IMR-90 (cell line): ENCODE data around the gene PACSIN3. TPM values are rescaled to one million over a fixed set of nuclear protein-coding genes. Genes with fewer than 3 reads are reported as not detected.

Experiments
- ATAC-seq: fragments of 200-7000 bp; cut with Tn5 transposase; 2 replicates; pipeline ENCODE4 v1.9.1; 2020; ENCODE audit warnings: low read depth, mild to moderate bottlenecking, moderate library complexity
- BruUV-seq: library from RNA; stranded (reverse); fragments of 400-500 nt; replicated peaks from 2 replicates; lab custom pipeline; 2021; lab: Mats Ljungman, UMichigan
- CTCF ChIA-PET: fragments of 300-600 bp; formaldehyde crosslinking; extraction: SDS; loops from one replicate; lab custom pipeline; 2021; ENCODE audit warnings: antibody characterized with exemption; lab: Yijun Ruan, JAX
- POLR2A ChIA-PET: fragments of 300-600 bp; sonication (Branson Sonifier 250); formaldehyde crosslinking; loops from one replicate; lab custom pipeline; 2022; ENCODE audit warnings: antibody characterized with exemption; ENCODE audit not compliant: unreplicated experiment; lab: Charles Lee
- DNase-seq: peaks from one replicate; pipeline ENCODE4 v3.0.0; 2013
- H2AFZ ChIP-seq: replicated peaks from 2 replicates; pipeline ENCODE3; 2013; ENCODE audit warnings: low read length, mild to moderate bottlenecking; ENCODE audit not compliant: poor library complexity
- H2AK5ac ChIP-seq: 2 replicates; pipeline ENCODE4 v1.6.1; 2013; ENCODE audit warnings: low read depth, low read length, inconsistent platforms
- H2AK9ac ChIP-seq: replicated peaks from 2 replicates; pipeline ENCODE3; 2013; ENCODE audit warnings: mild to moderate bottlenecking, low read depth, low read length, moderate library complexity; ENCODE audit not compliant: poor library complexity
- H2BK120ac ChIP-seq: 2 replicates; pipeline ENCODE4 v1.6.1; 2013; ENCODE audit warnings: low read depth, low read length, inconsistent platforms
- H2BK15ac ChIP-seq: 3 replicates; pipeline ENCODE4 v1.6.1; 2013; ENCODE audit warnings: low read depth, low read length, inconsistent platforms
- H2BK20ac ChIP-seq: 2 replicates; pipeline ENCODE4 v1.6.1; 2013; ENCODE audit warnings: low read depth, mild to moderate bottlenecking, inconsistent platforms, low read length, moderate library complexity
- H2BK5ac ChIP-seq: 2 replicates; pipeline ENCODE4 v1.6.1; 2013; ENCODE audit warnings: mild to moderate bottlenecking, low read depth, low read length, inconsistent platforms; ENCODE audit not compliant: poor library complexity, severe bottlenecking
- H3K14ac ChIP-seq: replicated peaks from 2 replicates; pipeline ENCODE4 v1.6.1; 2013; ENCODE audit warnings: low read depth, low read length, inconsistent platforms
- H3K18ac ChIP-seq: 2 replicates; pipeline ENCODE4 v1.6.1; 2013; ENCODE audit warnings: low read depth, low read length, control low read depth
- H3K23ac ChIP-seq: 2 replicates; pipeline ENCODE4 v1.6.1; 2013; ENCODE audit warnings: low read depth, low read length, inconsistent platforms
- H3K27ac ChIP-seq: 2 replicates; pipeline ENCODE4 v1.5.1; 2013; ENCODE audit warnings: mild to moderate bottlenecking, control low read depth, low read length; ENCODE audit not compliant: insufficient read depth
- H3K27me3 ChIP-seq: 2 replicates; pipeline ENCODE4 v1.6.1; 2013; ENCODE audit warnings: low read length; ENCODE audit not compliant: control insufficient read depth, insufficient read depth
- H3K36me3 ChIP-seq: 2 replicates; pipeline ENCODE4 v1.6.1; 2013; ENCODE audit warnings: low read length, mixed read lengths; ENCODE audit not compliant: control insufficient read depth, insufficient read depth
- H3K4ac ChIP-seq: 2 replicates; pipeline ENCODE4 v1.6.1; 2013; ENCODE audit warnings: low read depth, low read length, inconsistent platforms
- H3K4me1 ChIP-seq: 2 replicates; pipeline ENCODE4 v1.6.1; 2013; ENCODE audit warnings: low read length, mixed read lengths; ENCODE audit not compliant: control insufficient read depth, insufficient read depth
- H3K4me2 ChIP-seq: 2 replicates; pipeline ENCODE4 v1.6.1; 2013; ENCODE audit warnings: low read depth, mild to moderate bottlenecking, control low read depth, low read length, moderate library complexity
- H3K4me3 ChIP-seq: 2 replicates; pipeline ENCODE4 v1.5.1; 2013; ENCODE audit warnings: low read depth, mild to moderate bottlenecking, control low read depth, low read length, moderate library complexity; ENCODE audit not compliant: insufficient read depth
- H3K56ac ChIP-seq: 2 replicates; pipeline ENCODE4 v1.6.1; 2013; ENCODE audit warnings: low read length, inconsistent platforms; ENCODE audit not compliant: insufficient read depth; ENCODE audit errors: extremely low read depth
- H3K79me1 ChIP-seq, 2 experiments: 2 replicates each; pipeline ENCODE4 v1.6.1; 2013; ENCODE audit warnings: low read length in 2 of 2, inconsistent platforms in 1 of 2, low read depth in 1 of 2
- H3K9ac ChIP-seq: 2 replicates; pipeline ENCODE4 v1.6.1; 2013; ENCODE audit warnings: low read depth, low read length, control low read depth
- H3K9me1 ChIP-seq: 2 replicates; pipeline ENCODE4 v1.6.1; 2013; ENCODE audit warnings: low read length, inconsistent platforms; ENCODE audit not compliant: insufficient read depth
- H3K9me3 ChIP-seq: 2 replicates; pipeline ENCODE4 v1.6.1; 2013; ENCODE audit warnings: low read length; ENCODE audit not compliant: control insufficient read depth, insufficient read depth
- H4K20me1 ChIP-seq: 2 replicates; pipeline ENCODE4 v1.6.1; 2013; ENCODE audit warnings: low read length, inconsistent platforms; ENCODE audit not compliant: insufficient read depth
- H4K5ac ChIP-seq: 2 replicates; pipeline ENCODE4 v1.6.1; 2013; ENCODE audit warnings: mild to moderate bottlenecking, low read depth, low read length, control low read depth
- H4K8ac ChIP-seq, 2 experiments: 2 replicates each; pipeline ENCODE4 v1.6.1; 2013; ENCODE audit warnings: low read depth in 2 of 2, low read length in 2 of 2, control low read depth in 1 of 2, inconsistent platforms in 1 of 2
- H4K91ac ChIP-seq: 2 replicates; pipeline ENCODE4 v1.6.1; 2013; ENCODE audit warnings: low read depth, low read length, inconsistent platforms; ENCODE audit not compliant: insufficient read depth
- BHLHE40 ChIP-seq: fragments of 150-350 bp; IDR thresholded peaks from 2 replicates; pipeline ENCODE4 v1.6.1; 2016; ENCODE audit warnings: mild to moderate bottlenecking, low read depth, low read length
- CEBPB ChIP-seq: IDR thresholded peaks from 2 replicates; pipeline ENCODE4 v1.6.1; 2012; ENCODE audit warnings: low read depth, low read length, improper control_type of control experiment
- CHD1 ChIP-seq: IDR thresholded peaks from 2 replicates; pipeline ENCODE4 v1.6.1; 2012; ENCODE audit warnings: low read depth, low read length, improper control_type of control experiment
- FOS ChIP-seq: fragments of 150-350 bp; IDR thresholded peaks from 2 replicates; pipeline ENCODE4 v1.6.1; 2016; ENCODE audit warnings: low read depth, low read length
- MAFK ChIP-seq: IDR thresholded peaks from 2 replicates; pipeline ENCODE4 v1.6.1; 2012; ENCODE audit warnings: low read depth, low read length, improper control_type of control experiment
- MAZ ChIP-seq: IDR thresholded peaks from 2 replicates; pipeline ENCODE4 v1.6.1; 2012; ENCODE audit warnings: low read depth, mild to moderate bottlenecking, low read length, improper control_type of control experiment, moderate library complexity, borderline replicate concordance
- NFE2L2 ChIP-seq: fragments of 150-350 bp; IDR thresholded peaks from 2 replicates; pipeline ENCODE4 v1.6.1; 2016; ENCODE audit warnings: low read depth, mild to moderate bottlenecking, low read length
- POLR2A ChIP-seq: IDR thresholded peaks from 2 replicates; pipeline ENCODE4 v1.6.1; 2012; ENCODE audit warnings: mild to moderate bottlenecking, low read depth, low read length
- RAD21 ChIP-seq: IDR thresholded peaks from 2 replicates; pipeline ENCODE4 v1.6.1; 2012; ENCODE audit warnings: low read length, improper control_type of control experiment
- RCOR1 ChIP-seq: IDR thresholded peaks from 2 replicates; pipeline ENCODE4 v1.6.1; 2012; ENCODE audit warnings: mild to moderate bottlenecking, low read length, improper control_type of control experiment; ENCODE audit not compliant: insufficient replicate concordance
- RFX5 ChIP-seq: IDR thresholded peaks from 2 replicates; pipeline ENCODE4 v1.8.0; 2012; ENCODE audit warnings: low read depth, mild to moderate bottlenecking, low read length, moderate library complexity
- WGBS, 2 experiments: methylation state at CpG; one replicate each; pipeline versions ENCODE4 v1.1.5 to v1.1.7; 2013; ENCODE audit warnings: missing lambda C conversion rate in 2 of 2; ENCODE audit not compliant: insufficient read length in 1 of 2; ENCODE audit errors: extremely low coverage in 2 of 2; 5-methylcytosine and 5-hydroxymethylcytosine counted together
- dilution Hi-C: fragments of 300-500 bp; cut with HindIII; formaldehyde crosslinking; loops from one replicate; pipeline ENCODE4 v1.14.3; 2018; ENCODE audit warnings: low sequenced_read_pairs; ENCODE audit not compliant: unreplicated experiment
- in situ Hi-C: fragments of 300-500 bp; cut with MboI; formaldehyde crosslinking; loops from 3 replicates; pipeline ENCODE4 v1.14.3; 2019; ENCODE audit warnings: low sequenced_read_pairs, inconsistent platforms, mixed read lengths
- intact Hi-C: fragments of 100-400 bp; cut with micrococcal nuclease; formaldehyde crosslinking; loops from 2 replicates; pipeline ENCODE4 v1.10.0; 2022
- polyA plus RNA-seq, 3 experiments: library from polyadenylated mRNA; depleted of rRNA; stranded (reverse); fragments of >200 nt; gene quantifications; 2 replicates each; pipeline ENCODE4 v1.2.3, GENCODE V29; 2012; ENCODE audit warnings: low replicate concordance in 1 of 3
- total RNA-seq: library from RNA; depleted of rRNA; stranded (reverse); fragments of >200 nt; gene quantifications from 2 replicates; pipeline ENCODE4 v1.2.3, GENCODE V29; 2012
- TF ChIP-seq, protein P1 (sequence below): fragments of 150-350 bp; IDR thresholded peaks from 2 replicates; pipeline ENCODE4 v1.6.1; 2016; ENCODE audit warnings: low read depth, mild to moderate bottlenecking, low read length, moderate library complexity, borderline replicate concordance
- TF ChIP-seq, protein P2 (sequence below): conservative IDR thresholded peaks from 2 replicates; pipeline ENCODE4 v1.5.1; 2012; ENCODE audit warnings: mild to moderate bottlenecking, low read depth, low read length, improper control_type of control experiment

Gene PACSIN3
- total and polyA plus RNA-seq, 2 of the 4 experiments (the other 2 are of a cell fraction), result 19.2 to 21.1 TPM

DNA sequence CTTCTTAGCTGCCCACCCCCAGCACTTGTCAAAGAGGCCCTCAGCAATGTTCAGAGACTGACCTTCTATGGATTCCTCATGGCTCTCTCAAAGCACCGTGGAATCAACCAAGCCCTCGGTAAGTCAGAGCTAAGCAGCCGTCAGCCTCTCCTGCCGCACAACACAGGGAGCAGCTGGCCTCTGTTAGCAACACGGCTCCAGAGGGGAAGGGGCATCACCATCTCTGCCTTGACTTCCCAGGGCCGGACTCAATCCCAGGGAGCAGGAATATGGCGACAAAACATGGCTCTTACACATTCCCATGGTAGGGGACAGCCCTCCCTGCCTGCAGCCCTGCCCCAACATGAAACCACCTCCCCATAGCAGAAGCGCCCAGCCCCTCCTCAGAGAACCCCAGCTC lies 28.4 kb downstream of the PACSIN3 start:
- peaks cover 0 to 20% of the 10 kb centered on the region in 2 experiments; a peak in 1 of 4 replicates for H3K79me1 ChIP-seq
- H2AFZ ChIP-seq, result no peak overlapping the region
- no peak overlapping the region for H4K8ac ChIP-seq
- H3K4ac ChIP-seq, result no peak overlapping the region
- in situ Hi-C loops (loop anchor here (10.0 kb wide), 1 partner anchor 243 kb away; the partner anchor contains the start of gene LRP4), dilution Hi-C loops (no loop called here), intact Hi-C loops (no loop called here)
- H3K4me1 ChIP-seq, result peaks cover 5% of the 10 kb centered on the region
- H3K4me2 ChIP-seq, result no peak overlapping the region
- H4K5ac ChIP-seq, result no peak overlapping the region
- ChIA-PET POLR2A (no interaction called here), CTCF (no interaction called here)
- H3K23ac ChIP-seq, result no peak overlapping the region
- H2BK15ac ChIP-seq, result no peak overlapping the region
- DNase-seq (no peak), ATAC-seq (no peak)
- H3K9me1 ChIP-seq, result peaks cover 9% of the 10 kb centered on the region; the same call in 1 of the 2 replicates
- WGBS, 2 experiments, result 53% methylated on average over 3 of the region's 8 CpGs; no CpG with 5 or more reads in 1 of the 2 experiments
- no peak overlapping the region for H2AK5ac ChIP-seq
- H4K91ac ChIP-seq, result no peak overlapping the region
- H3K56ac ChIP-seq, result no peak overlapping the region
- TF ChIP-seq MAZ (no peak), RFX5 (no peak), NFE2L2 (no peak), MAFK (no peak), POLR2A (no peak), RCOR1 (no peak), BHLHE40 (no peak), CHD1 (no peak), CEBPB (no peak), RAD21 (no peak), FOS (no peak)
- TF ChIP-seq, protein P1, sequence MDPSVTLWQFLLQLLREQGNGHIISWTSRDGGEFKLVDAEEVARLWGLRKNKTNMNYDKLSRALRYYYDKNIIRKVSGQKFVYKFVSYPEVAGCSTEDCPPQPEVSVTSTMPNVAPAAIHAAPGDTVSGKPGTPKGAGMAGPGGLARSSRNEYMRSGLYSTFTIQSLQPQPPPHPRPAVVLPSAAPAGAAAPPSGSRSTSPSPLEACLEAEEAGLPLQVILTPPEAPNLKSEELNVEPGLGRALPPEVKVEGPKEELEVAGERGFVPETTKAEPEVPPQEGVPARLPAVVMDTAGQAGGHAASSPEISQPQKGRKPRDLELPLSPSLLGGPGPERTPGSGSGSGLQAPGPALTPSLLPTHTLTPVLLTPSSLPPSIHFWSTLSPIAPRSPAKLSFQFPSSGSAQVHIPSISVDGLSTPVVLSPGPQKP, result no peak
- TF ChIP-seq, protein P2, sequence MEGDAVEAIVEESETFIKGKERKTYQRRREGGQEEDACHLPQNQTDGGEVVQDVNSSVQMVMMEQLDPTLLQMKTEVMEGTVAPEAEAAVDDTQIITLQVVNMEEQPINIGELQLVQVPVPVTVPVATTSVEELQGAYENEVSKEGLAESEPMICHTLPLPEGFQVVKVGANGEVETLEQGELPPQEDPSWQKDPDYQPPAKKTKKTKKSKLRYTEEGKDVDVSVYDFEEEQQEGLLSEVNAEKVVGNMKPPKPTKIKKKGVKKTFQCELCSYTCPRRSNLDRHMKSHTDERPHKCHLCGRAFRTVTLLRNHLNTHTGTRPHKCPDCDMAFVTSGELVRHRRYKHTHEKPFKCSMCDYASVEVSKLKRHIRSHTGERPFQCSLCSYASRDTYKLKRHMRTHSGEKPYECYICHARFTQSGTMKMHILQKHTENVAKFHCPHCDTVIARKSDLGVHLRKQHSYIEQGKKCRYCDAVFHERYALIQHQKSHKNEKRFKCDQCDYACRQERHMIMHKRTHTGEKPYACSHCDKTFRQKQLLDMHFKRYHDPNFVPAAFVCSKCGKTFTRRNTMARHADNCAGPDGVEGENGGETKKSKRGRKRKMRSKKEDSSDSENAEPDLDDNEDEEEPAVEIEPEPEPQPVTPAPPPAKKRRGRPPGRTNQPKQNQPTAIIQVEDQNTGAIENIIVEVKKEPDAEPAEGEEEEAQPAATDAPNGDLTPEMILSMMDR, result no peak
- peaks cover 23% of the 10 kb centered on the region for H4K20me1 ChIP-seq
- H3K4me3 ChIP-seq, result no peak overlapping the region
- no peak overlapping the region for H2BK120ac ChIP-seq
- no peak overlapping the region for H2BK20ac ChIP-seq
- H3K27ac ChIP-seq, result no peak overlapping the region
- H3K36me3 ChIP-seq, result no peaks in the 10 kb centered on the region
- no peak overlapping the region for H2BK5ac ChIP-seq
- no peaks in the 10 kb centered on the region for H3K27me3 ChIP-seq
- no peak overlapping the region for H3K14ac ChIP-seq
- BruUV-seq, result no TSS peak
- no peak overlapping the region for H3K9ac ChIP-seq
- no peaks in the 10 kb centered on the region for H3K9me3 ChIP-seq
- H3K18ac ChIP-seq, result no peak overlapping the region
- no peak overlapping the region for H2AK9ac ChIP-seq
